EL (cell line): Measurements from ENCODE around the gene PTPRN2.

ENCODE experiments used
- DNase-seq: peaks from one replicate; pipeline ENCODE4 v3.0.0-alpha.2; 2016

PTPRN2 gene

GRCh38 chr7:157522189-157522588 lies 1065.4 kb downstream of the PTPRN2 start:
- DNase-seq, result no peak

GRCh38 chr7:157521752-157522151 lies 1065.9 kb downstream of the PTPRN2 start:
- no peak for DNase-seq

GRCh38 chr7:157521061-157521731 lies 1066.4 kb downstream of the PTPRN2 start:
- DNase-seq, result no peak

GRCh38 chr7:157520249-157520648 lies 1067.4 kb downstream of the PTPRN2 start:
- DNase-seq, result no peak

GRCh38 chr7:157519798-157520244 lies 1067.8 kb downstream of the PTPRN2 start:
- DNase-seq, result no peak

GRCh38 chr7:157519246-157519645 lies 1068.4 kb downstream of the PTPRN2 start:
- DNase-seq, result no peak

- DNase-seq, result no peak
These were observed 1069.0 kb downstream of the PTPRN2 start for GRCh38 chr7:157518514-157519175.

GRCh38 chr7:157517782-157518513 lies 1069.7 kb downstream of the PTPRN2 start:
- no peak for DNase-seq

- DNase-seq, result no peak
These were observed 1070.5 kb downstream of the PTPRN2 start for GRCh38 chr7:157516911-157517781.

GRCh38 chr7:157516311-157516710 lies 1071.3 kb downstream of the PTPRN2 start:
- DNase-seq, result no peak

GRCh38 chr7:157515342-157516041 lies 1072.1 kb downstream of the PTPRN2 start:
- DNase-seq, result no peak

GRCh38 chr7:157514746-157515145 lies 1072.9 kb downstream of the PTPRN2 start:
- no peak for DNase-seq

- DNase-seq, result no peak
These were observed 1073.3 kb downstream of the PTPRN2 start for GRCh38 chr7:157514306-157514705.

GRCh38 chr7:157513682-157514081 lies 1073.9 kb downstream of the PTPRN2 start:
- DNase-seq, result no peak

- DNase-seq, result no peak
These were observed 1074.4 kb downstream of the PTPRN2 start for GRCh38 chr7:157513162-157513621.

GRCh38 chr7:157509226-157509625 lies 1078.4 kb downstream of the PTPRN2 start:
- DNase-seq, result no peak

- no peak for DNase-seq
These were observed 1079.1 kb downstream of the PTPRN2 start for GRCh38 chr7:157508477-157508881.

- DNase-seq, result no peak
These were observed 1079.6 kb downstream of the PTPRN2 start for GRCh38 chr7:157507987-157508386.

- DNase-seq, result no peak
These were observed 1081.4 kb downstream of the PTPRN2 start for GRCh38 chr7:157506268-157506667.

- no peak for DNase-seq
These were observed 1082.0 kb downstream of the PTPRN2 start for GRCh38 chr7:157505646-157506045.

- DNase-seq, result no peak
These were observed 1084.4 kb downstream of the PTPRN2 start for GRCh38 chr7:157503229-157503628.

GRCh38 chr7:157502701-157503111 lies 1084.9 kb downstream of the PTPRN2 start:
- DNase-seq, result peak; percentile 17
